Epithelial cell of prostate (primary cell): Measurements from ENCODE around the gene DDX23.
"Not testable (repeated sequence)": the region's sequence is repeated elsewhere in the genome, so short reads cannot be mapped to it uniquely, and the experiment has no call there.

Experiments
- DNase-seq: peaks from one replicate; pipeline ENCODE4 v3.0.0-alpha.2; 2011; ENCODE audit warnings: low read depth, low spot score
- H3K27ac ChIP-seq: fragments of 450-650 bp; 2 replicates; pipeline ENCODE4 v1.5.1; 2017; ENCODE audit warnings: mild to moderate bottlenecking

DDX23 gene

DNA sequence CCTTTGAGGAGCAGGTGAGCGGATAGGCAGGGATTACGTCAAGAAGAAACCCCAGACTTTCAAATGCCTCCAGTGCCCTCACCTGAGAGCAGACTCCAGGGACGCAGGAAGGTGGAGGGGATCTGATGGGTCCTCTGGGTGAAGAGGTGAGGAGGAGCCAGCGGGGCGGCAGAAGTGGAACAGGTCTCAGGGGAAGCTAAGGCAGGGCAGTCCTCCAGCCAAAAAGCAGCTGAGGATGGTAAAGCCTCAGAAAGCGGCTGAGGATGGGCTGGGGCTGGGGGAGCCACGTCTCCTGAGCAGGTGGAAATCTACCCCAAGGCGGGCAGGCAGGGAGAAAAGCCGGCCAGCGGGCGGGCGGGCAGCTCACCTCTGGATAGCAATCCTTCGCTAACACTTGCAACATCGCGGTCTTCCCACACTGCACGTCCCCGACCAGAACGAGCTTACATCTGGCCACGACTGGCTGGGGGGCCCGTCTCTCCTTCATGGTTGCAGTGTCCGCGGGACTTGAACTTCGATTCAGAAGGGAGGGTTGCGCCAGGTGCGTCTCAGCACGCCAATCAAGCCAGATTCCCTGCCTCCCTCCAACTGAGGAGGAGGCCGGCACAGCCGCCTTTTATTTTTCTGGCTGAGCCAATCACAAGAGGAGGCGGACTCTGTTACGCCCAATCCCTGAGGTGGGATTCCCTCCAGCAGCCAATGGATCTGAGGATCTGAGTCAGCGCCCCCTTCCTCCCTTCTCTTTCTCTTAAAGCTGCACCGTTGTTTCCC is 13.5 kb upstream of the DDX23 start, which contains the start of gene RND1:
Gene RND1 (minus strand): TSS at position 590 of the 771 bp plus-strand sequence. CDS start 103 bp downstream, at position 487.
- H3K27ac ChIP-seq: peak within 1 kb of the TSS; percentile 78
- DNase-seq: peak; percentile 73

- no peak for DNase-seq
- no peak overlapping the region for H3K27ac ChIP-seq
Observed at GRCh38 chr12:48863291-48863690, 11.3 kb upstream of the DDX23 start.

GRCh38 chr12:48862760-48863159 is 10.8 kb upstream of the DDX23 start:
- no peak overlapping the region for H3K27ac ChIP-seq
- DNase-seq: no peak

GRCh38 chr12:48861111-48861510 is 9.1 kb upstream of the DDX23 start:
- DNase-seq: no peak

GRCh38 chr12:48860236-48860635 is 8.3 kb upstream of the DDX23 start:
- not testable (repeated sequence) for DNase-seq
- H3K27ac ChIP-seq: peak overlapping the region; percentile 71

More at GRCh38 chr12:48861111-48861510, 9.1 kb upstream of the DDX23 start:
- peak overlapping the region; percentile 71 for H3K27ac ChIP-seq

DNA sequence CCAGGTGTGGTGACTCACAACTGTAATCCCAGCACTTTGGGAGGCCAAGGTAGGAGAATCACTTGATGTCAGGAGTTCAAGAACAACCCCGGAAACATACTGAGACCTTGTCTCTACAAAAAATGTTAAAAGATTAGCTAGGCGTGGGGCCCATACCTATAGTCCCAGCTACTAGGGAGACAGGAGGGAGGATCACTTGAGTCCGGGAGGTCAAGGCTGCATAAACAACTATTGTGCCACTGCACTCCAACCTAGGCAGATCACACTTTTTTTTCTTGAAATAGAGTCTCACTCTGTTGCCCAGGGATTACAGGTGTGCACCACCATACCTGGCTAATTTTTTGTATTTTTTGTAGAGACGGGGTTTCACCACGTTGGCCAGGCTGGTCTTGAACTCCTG is 7.6 kb upstream of the DDX23 start:
- no peak overlapping the region for H3K27ac ChIP-seq
- DNase-seq: no peak

DNA sequence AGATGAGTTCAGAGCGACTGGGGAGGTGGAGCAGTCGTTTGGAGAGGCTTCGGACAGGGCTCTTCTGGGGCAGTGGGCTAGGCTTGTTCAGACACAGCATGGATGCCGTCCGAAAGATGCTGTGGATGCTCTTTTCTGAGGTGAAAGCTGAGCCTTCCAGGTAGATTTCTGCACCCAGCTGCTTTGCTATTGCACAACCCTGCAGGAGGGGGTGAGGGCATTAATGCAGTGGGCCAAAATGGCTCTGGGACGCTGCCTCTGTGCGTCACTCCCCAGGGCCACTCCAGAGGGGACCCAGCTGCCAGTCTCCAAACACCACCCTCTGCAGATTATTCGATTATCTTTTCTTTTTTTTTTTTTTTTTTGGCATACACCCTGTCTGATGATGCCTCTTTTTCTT is 6.1 kb upstream of the DDX23 start:
- H3K27ac ChIP-seq: no peak overlapping the region
- DNase-seq: no peak

GRCh38 chr12:48857278-48857994 is 5.5 kb upstream of the DDX23 start:
- no peak for DNase-seq
- no peak overlapping the region for H3K27ac ChIP-seq

DNA sequence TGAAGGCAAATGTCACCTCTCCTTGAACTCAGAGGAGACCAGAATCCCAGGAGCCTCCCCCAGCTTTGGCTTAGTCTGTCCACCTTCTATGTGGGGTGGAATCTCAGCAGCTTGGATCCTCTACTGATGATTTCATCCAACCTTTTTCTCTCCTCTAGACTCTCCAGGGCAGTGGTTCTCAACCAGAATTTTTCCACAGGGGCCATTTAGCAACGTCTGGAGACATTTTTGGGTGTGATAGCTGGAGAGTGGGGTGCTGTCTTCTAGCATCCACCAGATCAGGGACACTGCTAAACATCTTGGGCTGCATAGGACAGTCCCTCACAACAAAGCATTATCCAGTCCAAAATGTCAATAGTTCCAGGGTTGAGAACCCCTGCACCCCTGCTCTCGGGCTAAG is 4.4 kb upstream of the DDX23 start:
- no peak for DNase-seq
- no peak overlapping the region for H3K27ac ChIP-seq

DNA sequence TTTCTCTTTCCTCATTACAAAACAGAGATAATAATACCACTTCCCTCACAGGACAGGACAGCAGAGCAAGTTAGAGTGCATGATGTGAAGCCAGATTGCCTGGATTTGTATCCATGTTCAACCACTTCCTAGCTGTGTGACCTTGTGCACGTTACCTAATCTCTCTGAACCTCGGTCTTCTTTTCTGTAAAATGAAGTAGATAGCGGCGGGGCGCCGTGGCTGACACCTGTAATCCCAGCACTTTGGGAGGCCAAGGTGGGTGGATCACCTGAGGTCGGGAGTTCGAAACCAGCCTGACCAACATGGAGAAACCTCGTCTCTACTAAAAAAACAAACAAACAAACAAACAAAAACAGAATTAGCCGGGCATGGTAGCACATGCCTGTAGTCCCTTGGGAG is 3.0 kb upstream of the DDX23 start:
- H3K27ac ChIP-seq: not testable (repeated sequence)

GRCh38 chr12:48854488-48854887 is 2.5 kb upstream of the DDX23 start:
- no peak for DNase-seq
- H3K27ac ChIP-seq: no peak overlapping the region

More for the DNA sequence above, 3.0 kb upstream of the DDX23 start:
- not testable (repeated sequence) for DNase-seq

DNA sequence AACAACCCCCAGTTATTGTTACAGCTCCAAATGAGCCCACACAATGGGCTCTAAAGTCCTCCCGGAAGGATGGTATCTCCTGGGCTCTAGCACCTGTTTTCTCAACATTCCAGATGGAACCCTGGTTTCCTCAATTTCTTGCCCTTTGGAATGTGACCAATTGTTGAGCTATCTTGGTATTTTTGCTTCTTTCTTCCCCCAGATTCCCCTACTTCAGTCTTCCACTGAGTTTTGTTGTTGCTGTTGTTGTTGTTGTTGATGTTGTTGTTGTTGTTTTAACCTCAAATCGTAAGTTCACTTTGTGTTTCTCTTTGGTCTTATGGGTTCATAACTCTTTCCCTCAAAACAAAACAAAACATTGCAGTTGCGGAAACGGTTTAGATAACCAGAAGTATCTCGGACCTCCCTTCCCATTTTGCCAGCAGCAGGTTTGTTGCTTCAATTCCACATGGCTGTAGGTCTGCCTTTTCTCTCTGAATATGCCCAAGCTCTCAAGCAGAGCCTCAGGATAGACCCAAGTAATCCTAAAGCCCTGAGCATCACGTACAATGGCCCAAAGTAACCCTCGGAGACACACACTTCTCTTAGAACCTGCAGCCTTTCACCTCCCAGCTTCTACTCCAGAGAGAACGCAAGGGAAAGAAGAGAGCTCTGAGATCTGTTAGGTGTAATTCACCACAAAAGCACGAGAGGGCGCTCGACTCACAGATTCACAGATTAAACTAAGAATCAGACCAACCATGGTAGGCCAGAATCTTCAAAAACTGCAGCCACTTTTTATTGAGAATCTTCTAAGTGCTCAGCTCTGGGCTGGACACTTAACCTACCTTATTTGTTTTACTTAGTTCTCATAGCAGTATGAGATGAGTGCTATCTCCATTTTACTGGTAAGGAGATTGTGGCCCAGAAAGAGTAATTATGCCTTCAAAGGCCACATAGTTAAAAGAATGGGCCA is 1.0 kb upstream of the DDX23 start:
- DNase-seq: no peak
- H3K27ac ChIP-seq: peak overlapping the region; percentile 56

DNA sequence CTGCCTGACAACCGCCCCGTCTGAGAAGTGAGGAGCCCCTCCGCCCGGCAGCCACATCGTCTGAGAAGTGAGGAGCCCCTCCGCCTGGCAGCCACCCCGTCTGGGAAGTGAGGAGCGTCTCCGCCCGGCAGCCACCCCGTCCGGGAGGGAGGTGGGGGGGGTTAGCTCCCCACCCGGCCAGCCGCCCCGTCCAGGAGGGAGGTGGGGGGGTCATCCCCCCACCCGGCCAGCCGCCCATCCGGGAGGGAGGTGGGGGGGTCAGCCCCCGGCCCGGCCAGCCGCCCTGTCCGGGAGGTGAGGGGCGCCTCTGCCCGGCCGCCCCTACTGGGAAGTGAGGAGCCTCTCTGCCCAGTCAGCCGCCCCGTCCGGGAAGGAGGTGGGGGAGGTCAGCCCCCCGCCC is 9.9 kb downstream of the DDX23 start:
- H3K27ac ChIP-seq, DNase-seq: not testable (repeated sequence)

- DNase-seq: no peak
- H3K27ac ChIP-seq: no peak overlapping the region
Observed at GRCh38 chr12:48838048-48838447, 13.9 kb downstream of the DDX23 start.

DNA sequence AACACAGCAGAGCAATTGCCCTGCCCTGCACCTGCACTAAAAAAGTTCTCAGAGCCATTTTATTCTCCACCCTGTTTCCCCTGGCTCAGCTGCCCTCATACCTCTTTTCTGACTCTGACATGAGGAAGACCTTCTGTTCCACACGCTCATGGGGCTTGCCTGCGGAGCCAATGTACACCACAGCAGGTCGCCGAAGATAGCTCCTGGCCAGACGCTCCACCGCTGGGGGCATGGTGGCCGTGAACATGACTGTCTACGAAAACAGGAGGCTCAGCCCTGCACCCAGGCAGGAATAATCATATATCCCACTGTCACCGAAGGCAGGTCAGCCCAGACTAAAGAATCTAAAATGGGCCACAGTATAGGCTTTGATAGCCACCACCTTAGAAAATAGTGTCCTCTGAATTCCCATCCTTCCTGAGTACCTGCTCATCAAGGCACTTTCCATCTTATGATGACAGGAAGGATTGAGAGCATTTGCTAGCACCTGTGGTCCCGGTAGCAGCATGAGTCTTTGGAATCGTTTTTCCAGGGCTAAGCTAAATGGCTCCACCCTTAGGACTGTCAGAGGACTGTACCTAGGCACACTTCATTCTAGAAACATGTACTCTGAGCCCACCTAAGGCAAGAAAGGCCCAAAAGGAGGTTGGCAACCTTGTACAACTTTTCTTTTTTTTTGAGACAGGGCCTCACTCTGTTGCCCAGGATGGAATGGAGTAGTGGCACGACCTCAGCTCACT is 19.5 kb downstream of the DDX23 start:
- H3K27ac ChIP-seq: no peak overlapping the region
- no peak for DNase-seq

GRCh38 chr12:48831257-48831656 is 20.7 kb downstream of the DDX23 start:
- no peak overlapping the region for H3K27ac ChIP-seq
- no peak for DNase-seq

- no peak for DNase-seq
- H3K27ac ChIP-seq: no peak overlapping the region
Observed at GRCh38 chr12:48828841-48829575, 23.0 kb downstream of the DDX23 start.

DNA sequence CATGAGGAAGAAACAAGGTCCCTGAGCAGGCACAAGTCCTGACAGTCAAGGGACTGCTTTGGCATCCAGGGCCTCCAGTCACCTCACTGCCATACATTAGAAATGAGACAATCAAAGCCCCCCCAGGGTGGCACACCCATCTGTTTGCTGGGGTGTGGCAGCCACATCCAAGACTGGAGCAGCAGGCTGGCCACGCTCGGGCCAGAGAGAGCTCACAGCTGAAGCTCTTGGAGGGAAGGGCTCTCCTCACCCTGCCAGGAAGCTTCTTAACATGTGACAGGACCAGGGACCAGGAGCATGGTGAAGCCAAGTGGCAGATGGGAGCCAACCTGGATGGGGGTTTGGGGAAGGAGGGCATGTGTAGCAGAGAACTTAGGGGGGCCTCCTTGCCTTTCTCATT is 23.7 kb downstream of the DDX23 start:
- no peak for DNase-seq

DNA sequence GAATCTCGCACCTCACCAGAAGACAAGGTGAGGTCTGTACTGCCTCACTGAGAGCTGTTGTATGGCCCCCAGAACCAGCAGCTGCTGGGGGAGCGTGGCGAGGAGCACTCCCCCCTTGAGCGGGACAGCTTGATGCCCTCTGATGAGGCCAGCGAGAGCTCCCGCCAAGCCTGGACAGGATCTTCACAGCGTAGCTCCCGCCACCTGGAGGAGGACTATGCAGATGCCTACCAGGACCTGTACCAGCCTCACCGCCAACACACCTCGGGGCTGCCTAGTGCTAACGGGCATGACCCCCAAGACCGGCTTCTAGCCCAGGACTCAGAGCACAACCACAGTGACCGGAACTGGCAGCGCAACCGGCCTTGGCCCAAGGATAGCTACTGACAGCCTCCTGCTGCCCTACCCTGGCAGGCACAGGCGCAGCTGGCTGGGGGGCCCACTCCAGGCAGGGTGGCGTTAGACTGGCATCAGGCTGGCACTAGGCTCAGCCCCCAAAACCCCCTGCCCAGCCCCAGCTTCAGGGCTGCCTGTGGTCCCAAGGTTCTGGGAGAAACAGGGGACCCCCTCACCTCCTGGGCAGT is 24.4 kb downstream of the DDX23 start:
- DNase-seq: no peak
- no peak overlapping the region for H3K27ac ChIP-seq

More for the DNA sequence above, 23.7 kb downstream of the DDX23 start:
- no peak overlapping the region for H3K27ac ChIP-seq
